ENCODE data around the gene PPM1H. TPM values are rescaled to one million over a fixed set of nuclear protein-coding genes. Genes with fewer than 3 reads are reported as not detected.

Gene PPM1H
- total RNA-seq, 4 donors from 2014 or later, result 0.83 to 3.0 (median 2.3) TPM

Small RNAs within 50 kb of the gene (small RNA-seq; reads per million reads assigned to genes)
- gene MIRLET7I (5,586 to 7,718 (median 7,179) reads per million in 3 donors), gene RF00019 (0 reads per million in 3 donors), gene RNU1-83P (0 to 0.08 (median 0) reads per million in 3 donors)

Other genes with a start within 250 kb of the PPM1H start
- gene AVPR1A, start 216.1 kb upstream of the PPM1H start, total RNA-seq, result 10 to 100 TPM in 1 of 4 donors, 1 to 10 TPM in 3; 1.2 to 12.9 (median 8.0) TPM